Liver (tissue), 9 donors: Measurements from ENCODE around the gene TNIP1. TPM values are rescaled to one million over a fixed set of nuclear protein-coding genes. Genes with fewer than 3 reads are reported as not detected.

Experiments used
- DNase-seq: peaks from one replicate; pipeline ENCODE4 v3.0.0-alpha.2; 2017; ENCODE audit warnings: low spot score
- H3K27ac ChIP-seq, 2 donors: one replicate each; pipeline ENCODE4 v1.7.0; 2013; ENCODE audit warnings: inconsistent platforms in 2 of 2, low read length in 2 of 2, control low read depth in 1 of 2, low read depth in 1 of 2, mild to moderate bottlenecking in 1 of 2
- H3K27me3 ChIP-seq, 4 donors: one replicate each; pipeline versions ENCODE4 v1.6.1 to v1.7.0; 2013; ENCODE audit warnings: low read length in 3 of 4, inconsistent platforms in 1 of 4, mild to moderate bottlenecking in 1 of 4, moderate library complexity in 1 of 4; ENCODE audit not compliant: control insufficient read depth in 4 of 4, insufficient read depth in 4 of 4
- H3K36me3 ChIP-seq, 4 donors: one replicate each; pipeline versions ENCODE4 v1.6.1 to v1.7.0; 2013; ENCODE audit warnings: low read length in 3 of 4, mild to moderate bottlenecking in 3 of 4, low read depth in 1 of 4, moderate library complexity in 1 of 4; ENCODE audit not compliant: control insufficient read depth in 4 of 4, insufficient read depth in 3 of 4
- H3K4me1 ChIP-seq, 4 donors: one replicate each; pipeline versions ENCODE4 v1.6.1 to v1.7.0; 2013; ENCODE audit warnings: low read length in 3 of 4, mild to moderate bottlenecking in 3 of 4, moderate library complexity in 1 of 4; ENCODE audit not compliant: control insufficient read depth in 4 of 4, insufficient read depth in 4 of 4
- H3K4me3 ChIP-seq, 3 donors: one replicate each; pipeline versions ENCODE4 v1.6.1 to v1.7.0; 2013; ENCODE audit warnings: low read length in 3 of 3, control low read depth in 1 of 3, low read depth in 1 of 3, mild to moderate bottlenecking in 1 of 3
- H3K9ac ChIP-seq, 2 donors: one replicate each; pipeline ENCODE4 v1.7.0; 2013; ENCODE audit warnings: low read length in 2 of 2, mild to moderate bottlenecking in 2 of 2, moderate library complexity in 2 of 2, control low read depth in 1 of 2, low read depth in 1 of 2
- H3K9me3 ChIP-seq, 4 donors: one replicate each; pipeline versions ENCODE4 v1.6.1 to v1.7.0; 2013; ENCODE audit warnings: low read length in 3 of 4; ENCODE audit not compliant: control insufficient read depth in 4 of 4
- ATF3 ChIP-seq: IDR thresholded peaks from 2 replicates; pipeline ENCODE4 v1.6.1; 2016; ENCODE audit warnings: antibody characterized with exemption
- CTCF ChIP-seq: fragments of 150-350 bp; IDR thresholded peaks from 2 replicates; pipeline ENCODE4 v1.5.1; 2017; ENCODE audit warnings: improper control_type of control experiment, low read depth, low read length; ENCODE audit not compliant: missing input control
- EGR1 ChIP-seq, 2 donors: IDR thresholded peaks; 2 replicates each; pipeline ENCODE4 v1.6.1; 2016 to 2018; ENCODE audit warnings: antibody characterized with exemption in 2 of 2, low read depth in 2 of 2
- FOXA1 ChIP-seq: IDR thresholded peaks from 2 replicates; pipeline ENCODE4 v1.6.1; 2016; ENCODE audit warnings: antibody characterized with exemption
- FOXA2 ChIP-seq: IDR thresholded peaks from 2 replicates; pipeline ENCODE4 v1.6.1; 2016; ENCODE audit warnings: antibody characterized with exemption
- GABPA ChIP-seq, 2 donors: IDR thresholded peaks in 1 of 2; conservative IDR thresholded peaks in 1 of 2; 2 replicates each; pipeline ENCODE4 v1.6.1; 2016; ENCODE audit warnings: antibody characterized with exemption in 2 of 2, mild to moderate bottlenecking in 1 of 2, moderate library complexity in 1 of 2
- HNF4A ChIP-seq, 2 donors: conservative IDR thresholded peaks; 2 replicates each; pipeline ENCODE4 v1.6.1; 2016; ENCODE audit warnings: antibody characterized with exemption in 2 of 2, mild to moderate bottlenecking in 2 of 2
- HNF4G ChIP-seq: IDR thresholded peaks from 2 replicates; pipeline ENCODE4 v1.6.1; 2016; ENCODE audit warnings: antibody characterized with exemption
- JUND ChIP-seq, 2 donors: IDR thresholded peaks; 2 replicates each; pipeline ENCODE4 v1.6.1; 2016; ENCODE audit warnings: antibody characterized with exemption in 2 of 2
- MAX ChIP-seq: IDR thresholded peaks from 2 replicates; pipeline ENCODE4 v1.6.1; 2016; ENCODE audit warnings: antibody characterized with exemption
- NR2F2 ChIP-seq: IDR thresholded peaks from 2 replicates; pipeline ENCODE4 v1.6.1; 2016; ENCODE audit warnings: antibody characterized with exemption
- RAD21 ChIP-seq, 2 donors: IDR thresholded peaks; 2 replicates each; pipeline ENCODE4 v1.6.1; 2016; ENCODE audit warnings: antibody characterized with exemption in 2 of 2, mild to moderate bottlenecking in 2 of 2
- REST ChIP-seq: IDR thresholded peaks from 2 replicates; pipeline ENCODE4 v1.6.1; 2016; ENCODE audit warnings: antibody characterized with exemption, mild to moderate bottlenecking
- RXRA ChIP-seq, 2 donors: IDR thresholded peaks; 2 replicates each; pipeline ENCODE4 v1.6.1; 2017 to 2018; ENCODE audit warnings: antibody characterized with exemption in 2 of 2, mild to moderate bottlenecking in 1 of 2
- SP1 ChIP-seq: IDR thresholded peaks from 2 replicates; pipeline ENCODE4 v1.6.1; 2018; ENCODE audit warnings: antibody characterized with exemption, mild to moderate bottlenecking
- TAF1 ChIP-seq: conservative IDR thresholded peaks from 2 replicates; pipeline ENCODE4 v1.6.1; 2016; ENCODE audit warnings: antibody characterized with exemption, mild to moderate bottlenecking
- YY1 ChIP-seq: IDR thresholded peaks from 2 replicates; pipeline ENCODE4 v1.6.1; 2016; ENCODE audit warnings: antibody characterized with exemption, mild to moderate bottlenecking
- ZBTB33 ChIP-seq: IDR thresholded peaks from 2 replicates; pipeline ENCODE4 v1.6.1; 2016; ENCODE audit warnings: antibody characterized with exemption
- WGBS: extraction: QIAGEN DNeasy Blood & Tissue Kit; methylation state at CpG from one replicate; pipeline ENCODE4 v1.1.7; 2013; 5-methylcytosine and 5-hydroxymethylcytosine counted together
- polyA plus RNA-seq, 2 donors: library from polyadenylated mRNA; stranded (reverse) in 1 of 2; unstranded in 1 of 2; fragments of 200-250 nt in 1 of 2; fragments of >200 nt in 1 of 2; fragmentation: Nextera tagmentation in 1 of 2; extraction: Ambion mirVana in 1 of 2; gene quantifications; one replicate each; pipeline versions ENCODE4 v1.2.1 to v1.2.3, GENCODE V29; 2013 to 2015
- total RNA-seq, 2 donors: library from RNA; depleted of rRNA; stranded (reverse); fragments of >200 nt; gene quantifications; one replicate each; pipeline ENCODE4 v1.2.3, GENCODE V29; 2014
- donor health status: healthy.
- donor health status: healthy.
- donor health status: healthy.
- donor health status: healthy.
- donor health status: healthy.

TNIP1 gene
- total and polyA plus RNA-seq, 4 donors: 33.2 to 101 (median 48.0) TPM

GRCh38 chr5:151038801-151039238, 42.0 kb downstream of the TNIP1 start:
- peak overlapping the region; percentile 70 to 90 for H3K27ac ChIP-seq
- no peak overlapping the region for H3K4me3 ChIP-seq
- H3K36me3 ChIP-seq: peaks cover 19 to 38% (median 34%) of the 10 kb centered on the region in 4 donors
- peaks cover 33 to 66% (median 59%) of the 10 kb centered on the region in 4 donors for H3K4me1 ChIP-seq
- no peak overlapping the region for H3K9ac ChIP-seq
- no peaks in the 10 kb centered on the region for H3K9me3 ChIP-seq
- no peak for DNase-seq
- no peak for TF ChIP-seq HNF4G
- no peak for TF ChIP-seq YY1
- TF ChIP-seq RXRA (IDR thresholded peaks at IDR 0.05): no peak
- TF ChIP-seq HNF4A (conservative IDR thresholded peaks at IDR 0.05): no peak
- no peak for TF ChIP-seq FOXA2
- TF ChIP-seq TAF1: no peak
- no peak for TF ChIP-seq GABPA (IDR thresholded peaks at IDR 0.05 in 1 of 2, conservative IDR thresholded peaks at IDR 0.05 in 1 of 2)
- no peak for TF ChIP-seq NR2F2
- TF ChIP-seq FOXA1: no peak
- TF ChIP-seq JUND (IDR thresholded peaks at IDR 0.05): no peak
- no peak for TF ChIP-seq ZBTB33
- no peak for TF ChIP-seq RAD21 (IDR thresholded peaks at IDR 0.05)
- no peak for TF ChIP-seq EGR1 (IDR thresholded peaks at IDR 0.05; ENCODE audit: low read depth in 2 of 2)
- no peak for TF ChIP-seq SP1
- TF ChIP-seq CTCF: no peak
- TF ChIP-seq MAX: no peak
- TF ChIP-seq REST: no peak
- TF ChIP-seq ATF3: no peak
- H3K27me3 ChIP-seq: no peaks in the 10 kb centered on the region
- 90% methylated on average over 7 of the region's 7 CpGs for WGBS
